ENCODE data around the gene TTC4.
"Not testable (repeated sequence)": the region's sequence is repeated elsewhere in the genome, so short reads cannot be mapped to it uniquely, and the experiment has no call there.

Gene TTC4

GRCh38 chr1:54754045-54754444 is 38.4 kb downstream of the TTC4 start:
- peak; percentile 23 for DNase-seq

- DNase-seq = no peak
Measured at GRCh38 chr1:54754486-54755285, 39.0 kb downstream of the TTC4 start.

GRCh38 chr1:54757833-54758232 is 42.2 kb downstream of the TTC4 start:
- no peak for DNase-seq

- no peak for DNase-seq
Measured at GRCh38 chr1:54758678-54759348, 43.2 kb downstream of the TTC4 start.

GRCh38 chr1:54763816-54764132 is 48.1 kb downstream of the TTC4 start:
- peak; percentile 57 for DNase-seq

- DNase-seq = peak; percentile 100
Measured at GRCh38 chr1:54764133-54764921, 48.7 kb downstream of the TTC4 start, which contains the start of gene PARS2. Gene PARS2 (minus strand): TSS chr1:54764523. CDS start chr1:54759161, 5,362 bp downstream.

- DNase-seq = no peak
Measured at GRCh38 chr1:54764922-54765561, 49.4 kb downstream of the TTC4 start.

GRCh38 chr1:54766726-54767125 is 51.1 kb downstream of the TTC4 start:
- DNase-seq = no peak

GRCh38 chr1:54767526-54767925 is 51.9 kb downstream of the TTC4 start:
- no peak for DNase-seq

GRCh38 chr1:54768093-54768492 is 52.4 kb downstream of the TTC4 start:
- DNase-seq = peak; percentile 58

GRCh38 chr1:54772951-54773350 is 57.3 kb downstream of the TTC4 start:
- DNase-seq = no peak

GRCh38 chr1:54774820-54775498 is 59.3 kb downstream of the TTC4 start:
- DNase-seq = peak; percentile 42

- not testable (repeated sequence) for DNase-seq
Measured at GRCh38 chr1:54775828-54776721, 60.4 kb downstream of the TTC4 start.

- no peak for DNase-seq
Measured at GRCh38 chr1:54777011-54777410, 61.4 kb downstream of the TTC4 start.

GRCh38 chr1:54777431-54777830 is 61.8 kb downstream of the TTC4 start:
- no peak for DNase-seq

- DNase-seq = no peak
Measured at GRCh38 chr1:54781023-54781723, 65.5 kb downstream of the TTC4 start.

- no peak for DNase-seq
Measured at GRCh38 chr1:54782156-54782555, 66.5 kb downstream of the TTC4 start.

GRCh38 chr1:54782588-54782987 is 66.9 kb downstream of the TTC4 start:
- no peak for DNase-seq

GRCh38 chr1:54784066-54784465 is 68.4 kb downstream of the TTC4 start:
- no peak for DNase-seq

GRCh38 chr1:54786778-54787177 is 71.1 kb downstream of the TTC4 start:
- DNase-seq = no peak

- no peak for DNase-seq
Measured at GRCh38 chr1:54787604-54788003, 71.9 kb downstream of the TTC4 start.
